Testis (tissue), 2 donors: ENCODE results near the gene NME8.

Source experiments
- POLR2A ChIP-seq: fragments of 450-650 bp; IDR thresholded peaks from one replicate; pipeline ENCODE4 v1.6.1; 2017; ENCODE audit warnings: antibody characterized with exemption, mild to moderate bottlenecking, moderate library complexity
- TF ChIP-seq, protein P1 (sequence below), 3 experiments: fragments of 450-650 bp in 2 of 3; fragments of 200-600 bp in 1 of 3; sonication (generic) in 1 of 3; IDR thresholded peaks; one replicate each; pipeline ENCODE4 v1.5.1; 2016 to 2019; ENCODE audit warnings: antibody characterized with exemption in 3 of 3, mild to moderate bottlenecking in 2 of 3, moderate library complexity in 1 of 3

DNA sequence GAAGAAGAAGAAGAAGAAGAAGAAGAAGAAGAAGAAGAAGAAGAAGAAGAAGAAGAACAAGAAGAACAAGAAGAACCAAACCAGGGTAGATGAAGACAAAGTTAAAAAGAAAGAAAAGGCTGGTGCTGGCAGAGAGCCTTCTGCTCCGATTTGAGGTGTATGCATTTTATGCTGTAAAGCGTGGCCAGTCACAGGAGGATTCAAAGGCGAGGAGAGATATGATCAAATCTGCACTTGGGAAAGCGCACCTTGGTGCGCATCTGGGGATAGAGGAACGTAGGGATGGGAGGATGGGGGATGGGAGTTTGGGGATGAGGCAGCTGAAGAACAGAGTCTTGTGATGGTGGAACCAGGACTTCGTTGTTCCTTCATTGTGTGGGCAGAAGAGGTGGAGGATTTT is at the start of gene NME8:
- TF ChIP-seq, protein P1, sequence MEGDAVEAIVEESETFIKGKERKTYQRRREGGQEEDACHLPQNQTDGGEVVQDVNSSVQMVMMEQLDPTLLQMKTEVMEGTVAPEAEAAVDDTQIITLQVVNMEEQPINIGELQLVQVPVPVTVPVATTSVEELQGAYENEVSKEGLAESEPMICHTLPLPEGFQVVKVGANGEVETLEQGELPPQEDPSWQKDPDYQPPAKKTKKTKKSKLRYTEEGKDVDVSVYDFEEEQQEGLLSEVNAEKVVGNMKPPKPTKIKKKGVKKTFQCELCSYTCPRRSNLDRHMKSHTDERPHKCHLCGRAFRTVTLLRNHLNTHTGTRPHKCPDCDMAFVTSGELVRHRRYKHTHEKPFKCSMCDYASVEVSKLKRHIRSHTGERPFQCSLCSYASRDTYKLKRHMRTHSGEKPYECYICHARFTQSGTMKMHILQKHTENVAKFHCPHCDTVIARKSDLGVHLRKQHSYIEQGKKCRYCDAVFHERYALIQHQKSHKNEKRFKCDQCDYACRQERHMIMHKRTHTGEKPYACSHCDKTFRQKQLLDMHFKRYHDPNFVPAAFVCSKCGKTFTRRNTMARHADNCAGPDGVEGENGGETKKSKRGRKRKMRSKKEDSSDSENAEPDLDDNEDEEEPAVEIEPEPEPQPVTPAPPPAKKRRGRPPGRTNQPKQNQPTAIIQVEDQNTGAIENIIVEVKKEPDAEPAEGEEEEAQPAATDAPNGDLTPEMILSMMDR (IDR thresholded peaks at IDR 0.05), result no peak
- no peak for TF ChIP-seq POLR2A
